ENCODE results near the gene HIRA.
"Not testable (repeated sequence)": the region's sequence is repeated elsewhere in the genome, so short reads cannot be mapped to it uniquely, and the experiment has no call there.

HIRA gene

GRCh38 chr22:19319281-19319680, 112.3 kb downstream of the HIRA start:
- H3K9me3 ChIP-seq = peaks cover 8% of the 10 kb centered on the region
- no peak for DNase-seq

GRCh38 chr22:19317865-19318264, 113.7 kb downstream of the HIRA start:
- H3K4me1 ChIP-seq = no peaks in the 10 kb centered on the region
- no peaks in the 10 kb centered on the region for H3K36me3 ChIP-seq
- no peak overlapping the region for H3K4me3 ChIP-seq (ENCODE audit: low read depth, low read length)
- TF ChIP-seq CTCF (IDR thresholded peaks at IDR 0.05; ENCODE audit: low read depth, low read length) = no peak
- no peak for DNase-seq
- H3K9me3 ChIP-seq = peaks cover 8% of the 10 kb centered on the region
- H3K27me3 ChIP-seq = no peaks in the 10 kb centered on the region

More at GRCh38 chr22:19319281-19319680, 112.3 kb downstream of the HIRA start:
- H3K4me1 ChIP-seq = no peaks in the 10 kb centered on the region
- no peaks in the 10 kb centered on the region for H3K27me3 ChIP-seq
- no peaks in the 10 kb centered on the region for H3K36me3 ChIP-seq
- TF ChIP-seq CTCF (IDR thresholded peaks at IDR 0.05; ENCODE audit: low read depth, low read length) = no peak
- H3K4me3 ChIP-seq (ENCODE audit: low read depth, low read length) = no peak overlapping the region

GRCh38 chr22:19307872-19308271, 123.7 kb downstream of the HIRA start:
- Histone ChIP-seq H3K4me1 (no peaks in the 10 kb centered on the region), H3K36me3 (no peaks in the 10 kb centered on the region), H3K9me3 (no peaks in the 10 kb centered on the region), H3K27me3 (peaks cover under 1% of the 10 kb centered on the region; the same call in 1 of the 2 replicates), H3K4me3 (ENCODE audit: low read depth, low read length) (no peak overlapping the region)
- no peak for DNase-seq
- TF ChIP-seq CTCF (IDR thresholded peaks at IDR 0.05; ENCODE audit: low read depth, low read length) = no peak

- H3K4me3 ChIP-seq (ENCODE audit: low read depth, low read length); H3K9me3 ChIP-seq; H3K36me3 ChIP-seq; H3K4me1 ChIP-seq; H3K27me3 ChIP-seq; DNase-seq: not testable (repeated sequence)
Observed at GRCh38 chr22:19306535-19306934, 125.0 kb downstream of the HIRA start.

- Histone ChIP-seq H3K4me1 (no peaks in the 10 kb centered on the region), H3K4me3 (ENCODE audit: low read depth, low read length) (no peak overlapping the region), H3K36me3 (no peaks in the 10 kb centered on the region), H3K27me3 (peaks cover 7% of the 10 kb centered on the region), H3K9me3 (no peaks in the 10 kb centered on the region)
- DNase-seq = no peak
- TF ChIP-seq CTCF (IDR thresholded peaks at IDR 0.05; ENCODE audit: low read depth, low read length) = no peak
Observed at GRCh38 chr22:19304547-19304946, 127.0 kb downstream of the HIRA start.

GRCh38 chr22:19303785-19304184, 127.7 kb downstream of the HIRA start:
- DNase-seq = no peak
- no peak for TF ChIP-seq CTCF (IDR thresholded peaks at IDR 0.05; ENCODE audit: low read depth, low read length)
- Histone ChIP-seq H3K4me1 (no peaks in the 10 kb centered on the region), H3K27me3 (peaks cover 7% of the 10 kb centered on the region), H3K4me3 (ENCODE audit: low read depth, low read length) (no peak overlapping the region), H3K9me3 (no peaks in the 10 kb centered on the region), H3K36me3 (no peaks in the 10 kb centered on the region)

- H3K36me3 ChIP-seq = no peaks in the 10 kb centered on the region; the same call in 1 of the 2 replicates
- no peak for TF ChIP-seq CTCF (IDR thresholded peaks at IDR 0.05; ENCODE audit: low read depth, low read length)
- H3K27me3 ChIP-seq = peaks cover 7% of the 10 kb centered on the region
- H3K4me3 ChIP-seq (ENCODE audit: low read depth, low read length) = no peak overlapping the region
- no peaks in the 10 kb centered on the region for H3K4me1 ChIP-seq
- H3K9me3 ChIP-seq = no peaks in the 10 kb centered on the region
- DNase-seq = no peak
Observed at GRCh38 chr22:19295733-19296132, 135.8 kb downstream of the HIRA start.
